HCT116 (cell line): ENCODE measurements around the gene CTNNA1. TPM values are rescaled to one million over a fixed set of nuclear protein-coding genes. Genes with fewer than 3 reads are reported as not detected.

Experiments
- ATAC-seq: fragments of 200-7000 bp; cut with Tn5 transposase; 2 replicates; pipeline ENCODE4 v1.9.1; 2020; ENCODE audit warnings: mild to moderate bottlenecking, moderate library complexity
- BruUV-seq: library from RNA; stranded (reverse); fragments of 400-500 nt; replicated peaks from 2 replicates; lab custom pipeline; 2021; lab: Mats Ljungman, UMichigan
- CTCF ChIA-PET: fragments of 300-600 bp; sonication (Branson Sonifier 250); formaldehyde crosslinking; loops from one replicate; lab custom pipeline; 2021; ENCODE audit warnings: antibody characterized with exemption; lab: Charles Lee
- POLR2A ChIA-PET: fragments of 300-600, 350-600 bp; sonication (Branson Sonifier 250); formaldehyde crosslinking; loops from one replicate; lab custom pipeline; 2021; ENCODE audit warnings: antibody characterized with exemption; lab: Charles Lee
- RAD21 ChIA-PET, 2 experiments: fragments of 300-600 bp; sonication (Branson Sonifier 250); formaldehyde crosslinking; loops; one replicate each; lab custom pipeline; 2023; ENCODE audit warnings: low total read pairs in 2 of 2; ENCODE audit not compliant: uncharacterized antibody in 2 of 2, unreplicated experiment in 2 of 2, low non-redundant PET in 1 of 2; lab: Charles Lee
- DNase-seq: peaks from one replicate; pipeline ENCODE4 v3.0.0-alpha.2; 2010; ENCODE audit warnings: low read depth, low spot score
- H2AFZ ChIP-seq: fragments of 200-600 bp; shearing (Covaris generic), sonication (generic); 2 replicates; pipeline ENCODE4 v1.6.1; 2017; ENCODE audit warnings: low read depth, mixed run types, mixed read lengths, antibody characterized with exemption, low read length; ENCODE audit not compliant: poor library complexity, severe bottlenecking
- H3K27ac ChIP-seq: 2 replicates; pipeline ENCODE4 v1.5.1; 2012; ENCODE audit warnings: low read depth, low read length
- H3K27me3 ChIP-seq: fragments of 200-600 bp; sonication (generic); 2 replicates; pipeline ENCODE4 v1.6.1; 2016; ENCODE audit warnings: mixed run types, low read length, mixed read lengths; ENCODE audit not compliant: insufficient read depth
- H3K36me3 ChIP-seq, 2 experiments: fragments of 200-500 bp in 1 of 2; fragments of 200-600 bp in 1 of 2; sonication (Bioruptor generic) in 1 of 2; sonication (generic) in 1 of 2; 2 replicates each; pipeline versions ENCODE4 v1.5.1 to v1.6.1; 2014 to 2016; ENCODE audit warnings: low read length in 2 of 2, inconsistent platforms in 1 of 2, mixed read lengths in 1 of 2, mixed run types in 1 of 2; ENCODE audit not compliant: insufficient read depth in 2 of 2, control insufficient read depth in 1 of 2
- H3K4me1 ChIP-seq, 2 experiments: fragments of 200-600 bp in 1 of 2; sonication (generic) in 1 of 2; 2 replicates each; pipeline versions ENCODE4 v1.5.1 to v1.6.1; 2012 to 2017; ENCODE audit warnings: low read length in 2 of 2, inconsistent platforms in 1 of 2, mild to moderate bottlenecking in 1 of 2, mixed read lengths in 1 of 2, mixed run types in 1 of 2, moderate library complexity in 1 of 2; ENCODE audit not compliant: insufficient read depth in 2 of 2, control insufficient read depth in 1 of 2
- H3K4me2 ChIP-seq: fragments of 200-600 bp; sonication (generic); 2 replicates; pipeline ENCODE4 v1.6.1; 2017; ENCODE audit warnings: mixed run types, low read length, mixed read lengths
- H3K4me3 ChIP-seq, 2 experiments: fragments of 200-600 bp in 1 of 2; sonication (generic) in 1 of 2; replicated peaks in 1 of 2; 2 replicates each; pipeline ENCODE4 v1.5.1; 2011 to 2016; ENCODE audit warnings: low read length in 2 of 2, control low read depth in 1 of 2, low read depth in 1 of 2, mild to moderate bottlenecking in 1 of 2, mixed read lengths in 1 of 2, mixed run types in 1 of 2
- H3K79me2 ChIP-seq: fragments of 200-600 bp; sonication (generic); 2 replicates; pipeline ENCODE4 v1.6.1; 2017; ENCODE audit warnings: mild to moderate bottlenecking, mixed run types, low read length, moderate library complexity, mixed read lengths; ENCODE audit not compliant: insufficient read depth
- H3K9ac ChIP-seq: fragments of 200-600 bp; sonication (generic); 2 replicates; pipeline ENCODE4 v1.6.1; 2016; ENCODE audit warnings: low read length, mixed read lengths
- H3K9me2 ChIP-seq: fragments of 200-600 bp; sonication (generic), shearing (Covaris generic); 2 replicates; pipeline ENCODE4 v1.6.1; 2017; ENCODE audit warnings: mixed run types, mild to moderate bottlenecking, moderate library complexity; ENCODE audit not compliant: insufficient read depth
- H3K9me3 ChIP-seq, 2 experiments: fragments of 200-500 bp in 1 of 2; fragments of 200-600 bp in 1 of 2; sonication (Bioruptor generic) in 1 of 2; sonication (generic) in 1 of 2; 2 replicates each; pipeline ENCODE4 v1.6.1; 2014 to 2017; ENCODE audit warnings: low read length in 2 of 2, mixed read lengths in 2 of 2, inconsistent platforms in 1 of 2, low read depth in 1 of 2, mild to moderate bottlenecking in 1 of 2, mixed run types in 1 of 2, moderate library complexity in 1 of 2; ENCODE audit not compliant: control insufficient read depth in 1 of 2, insufficient read depth in 1 of 2
- H4K20me1 ChIP-seq: fragments of 200-600 bp; sonication (generic), shearing (Covaris generic); 2 replicates; pipeline ENCODE4 v1.6.1; 2017; ENCODE audit warnings: mixed run types, mild to moderate bottlenecking, moderate library complexity; ENCODE audit not compliant: insufficient read depth
- CBX3 ChIP-seq: IDR thresholded peaks from 2 replicates; pipeline ENCODE4 v1.6.1; 2012; ENCODE audit warnings: low read depth
- CEBPB ChIP-seq: IDR thresholded peaks from 2 replicates; pipeline ENCODE4 v1.6.1; 2012; ENCODE audit warnings: low read depth
- ELF1 ChIP-seq: IDR thresholded peaks from 2 replicates; pipeline ENCODE4 v1.6.1; 2012; ENCODE audit warnings: low read depth, borderline replicate concordance
- EZH2 ChIP-seq: fragments of 200-600 bp; sonication (generic); IDR thresholded peaks from 2 replicates; pipeline ENCODE4 v1.6.1; 2017; ENCODE audit warnings: antibody characterized with exemption, mixed run types
- FOSL1 ChIP-seq: IDR thresholded peaks from 2 replicates; pipeline ENCODE4 v1.6.1; 2012; ENCODE audit warnings: low read depth
- JUND ChIP-seq: IDR thresholded peaks from 2 replicates; pipeline ENCODE4 v1.6.1; 2012
- POLR2AphosphoS5 ChIP-seq: IDR thresholded peaks from 2 replicates; pipeline ENCODE4 v1.6.1; 2011; ENCODE audit warnings: mild to moderate bottlenecking, low read depth, low read length, moderate library complexity
- SRF ChIP-seq: IDR thresholded peaks from 2 replicates; pipeline ENCODE4 v1.6.1; 2012; ENCODE audit warnings: low read depth
- YY1 ChIP-seq: IDR thresholded peaks from 2 replicates; pipeline ENCODE4 v1.6.1; 2011; ENCODE audit warnings: low read length, low read depth, moderate library complexity, mild to moderate bottlenecking; ENCODE audit not compliant: insufficient replicate concordance; ENCODE audit errors: extremely low read depth
- ZFX ChIP-seq: fragments of 450-650 bp; IDR thresholded peaks from 2 replicates; pipeline ENCODE4 v1.6.1; 2017
- ZNF274 ChIP-seq: fragments of 200-500 bp; sonication (Bioruptor generic); IDR thresholded peaks from 2 replicates; pipeline ENCODE4 v1.6.1; 2014; ENCODE audit warnings: mild to moderate bottlenecking, low read depth, low read length, inconsistent platforms
- intact Hi-C: fragments of 100-400 bp; cut with micrococcal nuclease; formaldehyde crosslinking; loops from 2 replicates; pipeline ENCODE4 v1.10.0; 2022
- total RNA-seq: library from RNA; stranded (reverse); gene quantifications from one replicate; pipeline ENCODE4 v1.2.1, GENCODE V29; 2021; ENCODE audit not compliant: unreplicated experiment
- TF ChIP-seq, protein P1 (sequence below), 3 experiments: fragments of 200-600 bp in 1 of 3; sonication (generic) in 1 of 3; IDR thresholded peaks in 2 of 3; conservative IDR thresholded peaks in 1 of 3; 2 replicates each; pipeline ENCODE4 v1.5.1; 2012 to 2017; ENCODE audit warnings: low read depth in 2 of 3, low read length in 2 of 3, antibody characterized with exemption in 1 of 3, borderline replicate concordance in 1 of 3, control low read depth in 1 of 3, mild to moderate bottlenecking in 1 of 3, mixed read lengths in 1 of 3, mixed run types in 1 of 3, moderate library complexity in 1 of 3; ENCODE audit not compliant: insufficient read depth in 1 of 3
- TF ChIP-seq, protein P2 (sequence below): IDR thresholded peaks from 2 replicates; pipeline ENCODE4 v1.6.1; 2011; ENCODE audit warnings: mild to moderate bottlenecking, low read length, moderate library complexity; ENCODE audit not compliant: insufficient replicate concordance; ENCODE audit errors: extremely low read depth

The CTNNA1 gene
- total RNA-seq, 1 experiment from 2014 or later: 313 TPM

DNA sequence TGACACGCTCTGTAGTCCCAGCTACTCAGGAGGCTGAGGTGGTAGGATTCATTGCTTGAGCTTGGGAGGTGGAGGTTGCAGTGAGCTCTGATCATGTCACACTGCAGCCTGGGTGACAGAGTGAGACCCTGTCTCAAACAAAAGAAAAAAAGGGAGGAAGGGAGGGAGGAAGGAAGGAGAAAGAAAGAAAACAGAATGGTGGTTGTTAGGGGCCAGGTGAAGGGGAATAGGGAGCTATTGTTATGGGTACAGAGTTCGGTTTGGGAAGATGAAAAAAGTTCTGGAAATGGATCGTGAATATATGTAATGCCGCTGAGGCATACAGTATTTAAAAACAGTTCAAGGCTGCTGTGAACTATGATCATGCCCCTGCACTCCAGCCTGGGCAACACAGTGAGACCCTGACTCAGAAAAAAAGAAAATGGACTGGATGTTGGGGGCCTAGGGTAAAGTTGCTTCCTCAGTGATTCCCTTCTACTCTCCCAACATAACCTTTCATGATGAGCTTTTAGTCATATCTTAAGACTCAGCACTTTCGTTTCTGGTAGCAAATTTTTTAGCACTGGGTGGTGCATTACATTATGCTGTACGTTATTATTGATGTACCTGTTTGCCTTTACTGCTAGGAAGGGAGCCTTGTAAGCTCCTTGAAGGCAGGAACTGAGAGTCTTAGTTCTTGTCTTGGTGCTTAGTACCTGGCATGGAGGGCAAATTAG lies 4.0 kb downstream of the CTNNA1 start:
- no TSS peak for BruUV-seq
- Histone ChIP-seq H3K4me2 (no peak overlapping the region), H3K79me2 (peaks cover 85% of the 10 kb centered on the region), H4K20me1 (no peaks in the 10 kb centered on the region; the same call in 1 of the 2 replicates), H3K36me3 (peaks cover 2 to 16% of the 10 kb centered on the region in 2 experiments; a peak in 2 of 4 replicates), H3K9me3 (no peaks in the 10 kb centered on the region), H3K27me3 (no peaks in the 10 kb centered on the region), H3K4me1 (peaks cover 14 to 31% of the 10 kb centered on the region in 2 experiments), H3K4me3 (no peak overlapping the region), H3K27ac (no peak overlapping the region), H3K9ac (no peak overlapping the region), H2AFZ (no peak overlapping the region), H3K9me2 (no peaks in the 10 kb centered on the region)
- intact Hi-C loops: loop anchor here (10.0 kb wide), 1 partner anchor 508 kb away; no protein-coding TSS in a partner anchor
- ATAC-seq: no peak
- DNase-seq: no peak
- ChIA-PET POLR2A (interaction anchor here (0.7 to 1.0 kb wide), 2 partner anchors 28 to 422 kb away, joined by 3 read pairs; no protein-coding TSS in a partner anchor), CTCF (interaction anchor here (1.3 kb wide), 1 partner anchor 32 kb away, joined by 3 read pairs; no protein-coding TSS in a partner anchor), RAD21 (interaction anchor here in 1 of 2 experiments (0.5 kb wide), 1 partner anchor 9 kb away, joined by 4 read pairs; no protein-coding TSS in a partner anchor)
- no peak for TF ChIP-seq CEBPB
- no peak for TF ChIP-seq CBX3
- no peak for TF ChIP-seq ELF1
- no peak for TF ChIP-seq ZFX
- TF ChIP-seq YY1: no peak
- TF ChIP-seq JUND: no peak
- no peak for TF ChIP-seq EZH2
- no peak for TF ChIP-seq SRF
- TF ChIP-seq, protein P1, sequence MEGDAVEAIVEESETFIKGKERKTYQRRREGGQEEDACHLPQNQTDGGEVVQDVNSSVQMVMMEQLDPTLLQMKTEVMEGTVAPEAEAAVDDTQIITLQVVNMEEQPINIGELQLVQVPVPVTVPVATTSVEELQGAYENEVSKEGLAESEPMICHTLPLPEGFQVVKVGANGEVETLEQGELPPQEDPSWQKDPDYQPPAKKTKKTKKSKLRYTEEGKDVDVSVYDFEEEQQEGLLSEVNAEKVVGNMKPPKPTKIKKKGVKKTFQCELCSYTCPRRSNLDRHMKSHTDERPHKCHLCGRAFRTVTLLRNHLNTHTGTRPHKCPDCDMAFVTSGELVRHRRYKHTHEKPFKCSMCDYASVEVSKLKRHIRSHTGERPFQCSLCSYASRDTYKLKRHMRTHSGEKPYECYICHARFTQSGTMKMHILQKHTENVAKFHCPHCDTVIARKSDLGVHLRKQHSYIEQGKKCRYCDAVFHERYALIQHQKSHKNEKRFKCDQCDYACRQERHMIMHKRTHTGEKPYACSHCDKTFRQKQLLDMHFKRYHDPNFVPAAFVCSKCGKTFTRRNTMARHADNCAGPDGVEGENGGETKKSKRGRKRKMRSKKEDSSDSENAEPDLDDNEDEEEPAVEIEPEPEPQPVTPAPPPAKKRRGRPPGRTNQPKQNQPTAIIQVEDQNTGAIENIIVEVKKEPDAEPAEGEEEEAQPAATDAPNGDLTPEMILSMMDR (IDR thresholded peaks at IDR 0.05 in 2 of 3, conservative IDR thresholded peaks at IDR 0.05 in 1 of 3; ENCODE audit: borderline replicate concordance in 1 of 3, insufficient read depth in 1 of 3, low read depth in 2 of 3, low read length in 2 of 3): no peak
- TF ChIP-seq ZNF274: no peak
- TF ChIP-seq, protein P2, sequence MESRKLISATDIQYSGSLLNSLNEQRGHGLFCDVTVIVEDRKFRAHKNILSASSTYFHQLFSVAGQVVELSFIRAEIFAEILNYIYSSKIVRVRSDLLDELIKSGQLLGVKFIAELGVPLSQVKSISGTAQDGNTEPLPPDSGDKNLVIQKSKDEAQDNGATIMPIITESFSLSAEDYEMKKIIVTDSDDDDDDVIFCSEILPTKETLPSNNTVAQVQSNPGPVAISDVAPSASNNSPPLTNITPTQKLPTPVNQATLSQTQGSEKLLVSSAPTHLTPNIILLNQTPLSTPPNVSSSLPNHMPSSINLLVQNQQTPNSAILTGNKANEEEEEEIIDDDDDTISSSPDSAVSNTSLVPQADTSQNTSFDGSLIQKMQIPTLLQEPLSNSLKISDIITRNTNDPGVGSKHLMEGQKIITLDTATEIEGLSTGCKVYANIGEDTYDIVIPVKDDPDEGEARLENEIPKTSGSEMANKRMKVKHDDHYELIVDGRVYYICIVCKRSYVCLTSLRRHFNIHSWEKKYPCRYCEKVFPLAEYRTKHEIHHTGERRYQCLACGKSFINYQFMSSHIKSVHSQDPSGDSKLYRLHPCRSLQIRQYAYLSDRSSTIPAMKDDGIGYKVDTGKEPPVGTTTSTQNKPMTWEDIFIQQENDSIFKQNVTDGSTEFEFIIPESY: no peak
- TF ChIP-seq POLR2AphosphoS5: no peak
- TF ChIP-seq FOSL1: no peak
